HG03521 (cell line): ENCODE measurements around the gene ZNF487.
"Not testable (repeated sequence)": the region's sequence is repeated elsewhere in the genome, so short reads cannot be mapped to it uniquely, and the experiment has no call there.

ENCODE experiments used
- ATAC-seq: cut with Tn5 transposase; IDR thresholded peaks from one replicate; pipeline ENCODE4 v1.9.1; 2021; ENCODE audit warnings: mild to moderate bottlenecking, moderate library complexity; ENCODE audit not compliant: unreplicated experiment

Gene ZNF487

GRCh38 chr10:43436291-43437140 lies at the start of gene ZNF487:
Gene ZNF487, plus strand, starts transcription at chr10:43437111. Its CDS starts 38,703 bp downstream, at chr10:43475814.
- ATAC-seq, result peak; percentile 84

GRCh38 chr10:43387678-43388032 lies 49.3 kb upstream of the ZNF487 start:
- no peak for ATAC-seq

- ATAC-seq, result no peak
Measured at GRCh38 chr10:43389867-43390266, 47.0 kb upstream of the ZNF487 start.

- no peak for ATAC-seq
Measured at GRCh38 chr10:43390333-43390732, 46.6 kb upstream of the ZNF487 start.

GRCh38 chr10:43390759-43391158 lies 46.2 kb upstream of the ZNF487 start:
- ATAC-seq, result no peak

- ATAC-seq, result no peak
Measured at GRCh38 chr10:43391496-43391895, 45.4 kb upstream of the ZNF487 start.

GRCh38 chr10:43392748-43393147 lies 44.2 kb upstream of the ZNF487 start:
- ATAC-seq, result no peak

GRCh38 chr10:43393186-43393585 lies 43.7 kb upstream of the ZNF487 start:
- not testable (repeated sequence) for ATAC-seq

GRCh38 chr10:43393606-43394360 lies 43.1 kb upstream of the ZNF487 start:
- ATAC-seq, result no peak

GRCh38 chr10:43394868-43395267 lies 42.0 kb upstream of the ZNF487 start:
- no peak for ATAC-seq

GRCh38 chr10:43395571-43396060 lies 41.3 kb upstream of the ZNF487 start:
- ATAC-seq, result no peak

- peak; percentile 48 for ATAC-seq
Measured at GRCh38 chr10:43396061-43396927, 40.6 kb upstream of the ZNF487 start.

- ATAC-seq, result peak; percentile 85
Measured at GRCh38 chr10:43396928-43397624, 39.8 kb upstream of the ZNF487 start.

- no peak for ATAC-seq
Measured at GRCh38 chr10:43398939-43399319, 38.0 kb upstream of the ZNF487 start.

GRCh38 chr10:43399320-43400310 lies 37.3 kb upstream of the ZNF487 start:
- no peak for ATAC-seq

- ATAC-seq, result no peak
Measured at GRCh38 chr10:43401627-43402026, 35.3 kb upstream of the ZNF487 start.

GRCh38 chr10:43402176-43402575 lies 34.7 kb upstream of the ZNF487 start:
- ATAC-seq, result no peak

- ATAC-seq, result no peak
Measured at GRCh38 chr10:43402880-43403452, 33.9 kb upstream of the ZNF487 start.
